Measurements from ENCODE around the gene RHOD.

Gene RHOD

DNA sequence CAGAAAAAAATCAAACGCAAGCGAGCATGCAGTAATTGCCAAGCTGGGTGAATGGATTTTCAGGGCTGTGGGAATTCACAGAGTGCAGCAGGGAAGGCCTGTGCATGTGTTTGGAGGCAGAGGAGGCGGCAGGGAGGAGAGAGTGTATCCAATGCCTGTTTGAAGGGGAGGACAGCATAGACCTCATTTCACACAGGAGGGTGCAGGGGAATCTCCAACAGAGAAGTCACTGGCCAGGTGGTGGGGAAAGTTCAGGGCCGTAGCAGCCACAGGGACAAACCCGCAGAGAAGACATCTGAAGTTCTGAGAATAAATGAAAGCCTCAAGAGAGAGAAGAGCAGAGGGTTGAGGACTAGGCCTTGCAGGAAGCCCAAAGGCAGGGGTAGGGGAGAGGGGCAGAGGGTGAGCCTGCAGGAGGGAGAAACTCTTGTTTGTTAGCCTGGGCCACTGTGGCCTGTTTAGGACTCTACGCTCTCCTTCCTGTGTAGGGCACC, 43.2 kb downstream of the RHOD start:
- Histone ChIP-seq H3K9me3 (ENCODE audit: insufficient read depth, low read length) (no peaks in the 10 kb centered on the region), H3K9ac (ENCODE audit: insufficient read length, low read depth) (no peak overlapping the region), H3K27me3 (ENCODE audit: insufficient read depth, insufficient read length) (no peaks in the 10 kb centered on the region), H3K4me1 (ENCODE audit: insufficient read depth, insufficient read length) (peaks cover 23% of the 10 kb centered on the region), H3K36me3 (ENCODE audit: insufficient read depth, insufficient read length, low read length) (no peaks in the 10 kb centered on the region), H3K4me3 (ENCODE audit: insufficient read length, low read depth) (no peak overlapping the region)
- DNase-seq (ENCODE audit: low read depth, low spot score): no peak
- TF ChIP-seq YY1 (IDR thresholded peaks at IDR 0.05; ENCODE audit: insufficient read depth, insufficient read length): no peak
- TF ChIP-seq ZNF274 (IDR thresholded peaks at IDR 0.05; ENCODE audit: low read depth, low read length): no peak
- no peak for TF ChIP-seq SUZ12 (IDR thresholded peaks at IDR 0.05; ENCODE audit: extremely low read depth, insufficient read depth, insufficient read length)

DNA sequence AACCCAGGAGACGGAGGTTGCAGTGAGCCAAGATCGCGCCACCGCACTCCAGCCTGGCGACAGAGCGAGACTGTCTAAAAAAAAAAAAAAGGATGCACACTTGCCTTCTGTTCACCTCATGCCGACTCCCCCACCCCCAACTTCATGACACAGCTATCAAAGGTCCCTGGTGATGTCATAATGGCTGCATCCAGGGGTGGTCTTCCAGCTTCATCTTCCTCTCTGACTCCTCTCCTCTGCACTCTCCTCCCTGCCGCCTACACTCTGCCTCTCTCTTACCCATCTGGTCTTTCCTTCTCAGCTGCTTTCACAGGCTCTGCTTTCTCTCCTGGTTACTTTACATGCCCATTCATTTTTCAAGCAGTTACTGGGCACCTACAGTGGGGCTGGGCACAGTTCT, 46.0 kb downstream of the RHOD start:
- no peaks in the 10 kb centered on the region for H3K9me3 ChIP-seq (ENCODE audit: insufficient read depth, low read length)
- no peak for DNase-seq (ENCODE audit: low read depth, low spot score)
- H3K36me3 ChIP-seq (ENCODE audit: insufficient read depth, insufficient read length, low read length): no peaks in the 10 kb centered on the region
- H3K4me1 ChIP-seq (ENCODE audit: insufficient read depth, insufficient read length): peaks cover 18% of the 10 kb centered on the region
- H3K9ac ChIP-seq (ENCODE audit: insufficient read length, low read depth): no peak overlapping the region
- H3K27me3 ChIP-seq (ENCODE audit: insufficient read depth, insufficient read length): no peaks in the 10 kb centered on the region
- H3K4me3 ChIP-seq (ENCODE audit: insufficient read length, low read depth): no peak overlapping the region
- no peak for TF ChIP-seq YY1 (IDR thresholded peaks at IDR 0.05; ENCODE audit: insufficient read depth, insufficient read length)
- no peak for TF ChIP-seq SUZ12 (IDR thresholded peaks at IDR 0.05; ENCODE audit: extremely low read depth, insufficient read depth, insufficient read length)
- TF ChIP-seq ZNF274 (IDR thresholded peaks at IDR 0.05; ENCODE audit: low read depth, low read length): no peak

DNA sequence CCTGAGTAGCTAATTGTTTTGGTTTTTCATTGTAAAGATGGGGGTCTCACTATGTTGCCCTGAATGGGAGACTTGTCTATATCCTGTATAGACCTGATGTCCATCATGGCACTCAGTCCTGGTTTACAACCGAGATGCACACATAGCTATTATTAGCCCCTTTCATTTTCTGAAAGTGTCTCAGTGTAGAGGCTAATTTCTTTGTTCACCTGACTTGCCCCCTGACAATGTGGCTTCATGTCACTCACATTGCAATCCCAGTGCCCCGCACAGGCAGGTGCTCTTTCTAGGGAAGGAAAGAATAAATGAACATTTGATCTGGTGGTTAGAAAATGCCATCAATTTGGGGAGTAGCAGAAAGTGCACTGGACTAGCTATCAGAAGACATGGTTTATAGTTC, 49.3 kb downstream of the RHOD start:
- TF ChIP-seq SUZ12 (IDR thresholded peaks at IDR 0.05; ENCODE audit: extremely low read depth, insufficient read depth, insufficient read length) (no peak), ZNF274 (IDR thresholded peaks at IDR 0.05; ENCODE audit: low read depth, low read length) (no peak), YY1 (IDR thresholded peaks at IDR 0.05; ENCODE audit: insufficient read depth, insufficient read length) (no peak)
- Histone ChIP-seq H3K27me3 (ENCODE audit: insufficient read depth, insufficient read length) (no peaks in the 10 kb centered on the region), H3K9ac (ENCODE audit: insufficient read length, low read depth) (no peak overlapping the region), H3K4me3 (ENCODE audit: insufficient read length, low read depth) (no peak overlapping the region), H3K4me1 (ENCODE audit: insufficient read depth, insufficient read length) (peaks cover 5% of the 10 kb centered on the region), H3K9me3 (ENCODE audit: insufficient read depth, low read length) (no peaks in the 10 kb centered on the region), H3K36me3 (ENCODE audit: insufficient read depth, insufficient read length, low read length) (no peaks in the 10 kb centered on the region)
- DNase-seq (ENCODE audit: low read depth, low spot score): no peak

DNA sequence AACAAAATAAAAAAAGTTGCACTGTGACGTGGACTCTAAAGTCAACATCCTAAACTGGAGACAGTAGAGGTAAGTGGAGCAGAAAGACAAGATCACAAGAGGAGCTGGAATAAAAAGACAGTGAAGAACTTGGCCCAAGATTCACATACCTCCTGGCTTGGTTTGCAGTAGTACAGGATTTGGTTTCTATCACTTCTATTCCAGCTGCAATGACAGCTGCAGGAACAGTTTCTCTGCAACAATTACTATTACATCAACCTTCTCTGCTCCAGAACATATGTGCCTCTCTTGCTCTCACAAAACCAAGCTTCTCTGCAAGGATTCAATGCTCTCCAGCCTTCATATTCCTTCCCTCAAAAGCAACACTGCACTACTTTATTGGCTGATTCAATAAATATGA, 54.6 kb downstream of the RHOD start:
- no peak for TF ChIP-seq YY1 (IDR thresholded peaks at IDR 0.05; ENCODE audit: insufficient read depth, insufficient read length)
- no peak for TF ChIP-seq ZNF274 (IDR thresholded peaks at IDR 0.05; ENCODE audit: low read depth, low read length)
- TF ChIP-seq SUZ12 (IDR thresholded peaks at IDR 0.05; ENCODE audit: extremely low read depth, insufficient read depth, insufficient read length): no peak
- Histone ChIP-seq H3K27me3 (ENCODE audit: insufficient read depth, insufficient read length) (no peaks in the 10 kb centered on the region), H3K4me1 (ENCODE audit: insufficient read depth, insufficient read length) (peaks cover 6% of the 10 kb centered on the region)

DNA sequence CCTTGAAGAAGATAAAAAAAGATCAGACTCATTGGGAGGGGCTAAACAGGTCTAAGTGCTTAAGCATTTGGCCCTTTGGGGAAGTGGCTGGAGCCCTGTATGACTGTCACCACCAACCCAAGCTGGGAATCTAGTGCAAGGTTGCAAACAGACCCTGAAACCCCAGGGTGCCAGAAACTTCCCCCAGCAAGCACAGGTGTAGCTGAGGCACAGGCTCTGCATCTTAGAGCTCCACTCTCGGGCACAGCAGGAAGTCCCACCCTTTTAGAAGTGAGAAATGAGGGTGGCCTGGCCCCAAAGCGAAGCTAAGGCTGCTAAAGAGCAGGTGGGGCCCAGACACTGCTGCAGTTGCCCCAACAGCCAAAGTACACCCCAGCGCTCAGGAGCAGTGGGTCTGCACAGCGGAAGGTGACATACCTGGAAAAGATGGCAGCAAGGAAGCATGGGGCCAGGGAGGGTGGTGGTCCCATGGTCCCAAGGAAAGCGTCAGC, 56.6 kb downstream of the RHOD start:
- Histone ChIP-seq H3K4me3 (ENCODE audit: insufficient read length, low read depth) (no peak overlapping the region), H3K9ac (ENCODE audit: insufficient read length, low read depth) (peak overlapping the region; percentile 38), H3K36me3 (ENCODE audit: insufficient read depth, insufficient read length, low read length) (no peaks in the 10 kb centered on the region), H3K4me1 (ENCODE audit: insufficient read depth, insufficient read length) (peaks cover 6% of the 10 kb centered on the region), H3K27me3 (ENCODE audit: insufficient read depth, insufficient read length) (peaks cover 12% of the 10 kb centered on the region), H3K9me3 (ENCODE audit: insufficient read depth, low read length) (no peaks in the 10 kb centered on the region)
- TF ChIP-seq ZNF274 (IDR thresholded peaks at IDR 0.05; ENCODE audit: low read depth, low read length) (no peak), SUZ12 (IDR thresholded peaks at IDR 0.05; ENCODE audit: extremely low read depth, insufficient read depth, insufficient read length) (no peak), YY1 (IDR thresholded peaks at IDR 0.05; ENCODE audit: insufficient read depth, insufficient read length) (no peak)
- no peak for DNase-seq (ENCODE audit: low read depth, low spot score)

More for the DNA sequence above, 54.6 kb downstream of the RHOD start:
- Histone ChIP-seq H3K9me3 (ENCODE audit: insufficient read depth, low read length) (no peaks in the 10 kb centered on the region), H3K4me3 (ENCODE audit: insufficient read length, low read depth) (no peak overlapping the region), H3K36me3 (ENCODE audit: insufficient read depth, insufficient read length, low read length) (no peaks in the 10 kb centered on the region), H3K9ac (ENCODE audit: insufficient read length, low read depth) (no peak overlapping the region)
- DNase-seq (ENCODE audit: low read depth, low spot score): no peak

DNA sequence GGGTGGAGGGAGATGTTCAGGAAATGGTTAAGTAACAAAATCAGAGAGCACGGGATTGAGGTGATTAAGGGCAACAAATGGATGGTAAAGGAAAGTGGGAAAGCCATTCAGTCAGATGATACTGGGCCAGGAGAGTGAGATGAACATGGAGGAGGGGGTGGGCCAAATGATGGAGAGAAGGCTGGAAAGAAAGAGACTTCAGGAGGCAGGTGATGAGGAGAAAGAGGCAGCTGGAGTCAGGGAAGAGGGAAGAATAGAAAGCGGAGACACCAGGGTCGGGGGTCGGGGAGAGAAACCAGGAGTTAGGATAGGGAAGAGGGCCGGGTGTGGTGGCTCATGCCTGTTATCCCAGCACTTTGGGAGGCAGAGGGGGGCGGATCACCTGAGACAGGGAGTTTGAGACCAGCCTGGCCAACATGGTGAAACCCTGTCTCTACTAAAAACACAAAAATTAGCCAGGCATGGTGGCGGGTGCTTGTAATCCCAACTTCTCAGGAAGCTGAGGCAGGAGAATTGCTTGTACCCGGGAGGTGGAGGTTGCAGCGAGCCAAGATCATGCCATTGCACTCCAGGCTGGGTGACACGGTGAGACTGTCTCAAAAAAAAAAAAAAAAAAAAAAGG, 57.7 kb downstream of the RHOD start:
- DNase-seq (ENCODE audit: low read depth, low spot score): no peak
- Histone ChIP-seq H3K4me3 (ENCODE audit: insufficient read length, low read depth) (no peak overlapping the region), H3K27me3 (ENCODE audit: insufficient read depth, insufficient read length) (peaks cover 12% of the 10 kb centered on the region), H3K36me3 (ENCODE audit: insufficient read depth, insufficient read length, low read length) (no peaks in the 10 kb centered on the region), H3K9ac (ENCODE audit: insufficient read length, low read depth) (no peak overlapping the region), H3K9me3 (ENCODE audit: insufficient read depth, low read length) (no peaks in the 10 kb centered on the region), H3K4me1 (ENCODE audit: insufficient read depth, insufficient read length) (peaks cover 6% of the 10 kb centered on the region)
- TF ChIP-seq ZNF274 (IDR thresholded peaks at IDR 0.05; ENCODE audit: low read depth, low read length) (no peak), YY1 (IDR thresholded peaks at IDR 0.05; ENCODE audit: insufficient read depth, insufficient read length) (no peak), SUZ12 (IDR thresholded peaks at IDR 0.05; ENCODE audit: extremely low read depth, insufficient read depth, insufficient read length) (no peak)

DNA sequence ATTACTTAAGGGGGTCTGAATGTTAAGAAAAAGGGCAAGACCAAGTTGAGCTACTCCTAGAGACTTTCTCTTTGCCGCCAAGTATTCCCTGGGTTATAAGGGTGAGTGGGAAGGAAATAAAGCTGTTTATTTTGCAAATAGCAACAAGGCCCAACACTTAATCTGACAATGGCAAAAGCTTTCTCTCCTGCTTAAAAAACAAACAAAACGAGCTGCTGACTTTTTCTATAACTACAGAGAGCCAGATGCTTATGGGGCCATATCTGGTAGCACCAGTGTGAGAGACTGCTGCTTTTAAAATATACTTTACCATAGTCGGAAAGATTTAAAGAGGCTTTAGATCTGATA, 60.1 kb downstream of the RHOD start:
- no peak for TF ChIP-seq SUZ12 (IDR thresholded peaks at IDR 0.05; ENCODE audit: extremely low read depth, insufficient read depth, insufficient read length)
- no peak for TF ChIP-seq ZNF274 (IDR thresholded peaks at IDR 0.05; ENCODE audit: low read depth, low read length)
- no peak for TF ChIP-seq YY1 (IDR thresholded peaks at IDR 0.05; ENCODE audit: insufficient read depth, insufficient read length)
- peaks cover 6% of the 10 kb centered on the region for H3K4me1 ChIP-seq (ENCODE audit: insufficient read depth, insufficient read length)
- no peak for DNase-seq (ENCODE audit: low read depth, low spot score)
- no peak overlapping the region for H3K9ac ChIP-seq (ENCODE audit: insufficient read length, low read depth)
- no peak overlapping the region for H3K4me3 ChIP-seq (ENCODE audit: insufficient read length, low read depth)
- no peaks in the 10 kb centered on the region for H3K9me3 ChIP-seq (ENCODE audit: insufficient read depth, low read length)
- H3K27me3 ChIP-seq (ENCODE audit: insufficient read depth, insufficient read length): peaks cover 12% of the 10 kb centered on the region
- H3K36me3 ChIP-seq (ENCODE audit: insufficient read depth, insufficient read length, low read length): peaks cover 9% of the 10 kb centered on the region
